HG03439 (cell line): ENCODE data around the gene PRSS48.
"Not testable (repeated sequence)": the region's sequence is repeated elsewhere in the genome, so short reads cannot be mapped to it uniquely, and the experiment has no call there.

Source experiments
- ATAC-seq: cut with Tn5 transposase; IDR thresholded peaks from one replicate; pipeline ENCODE4 v1.9.1; 2021; ENCODE audit warnings: mild to moderate bottlenecking, moderate library complexity; ENCODE audit not compliant: unreplicated experiment

Gene PRSS48

GRCh38 chr4:151315212-151315886, 38.4 kb downstream of the PRSS48 start:
- no peak for ATAC-seq

GRCh38 chr4:151316645-151317044, 39.7 kb downstream of the PRSS48 start:
- ATAC-seq: no peak

- ATAC-seq: no peak
Measured at GRCh38 chr4:151318307-151319006, 41.5 kb downstream of the PRSS48 start.

- no peak for ATAC-seq
Measured at GRCh38 chr4:151319490-151319889, 42.5 kb downstream of the PRSS48 start.

- ATAC-seq: no peak
Measured at GRCh38 chr4:151321586-151321985, 44.6 kb downstream of the PRSS48 start.

GRCh38 chr4:151322161-151322560, 45.2 kb downstream of the PRSS48 start:
- ATAC-seq: not testable (repeated sequence)

- no peak for ATAC-seq
Measured at GRCh38 chr4:151322570-151322969, 45.6 kb downstream of the PRSS48 start.

- no peak for ATAC-seq
Measured at GRCh38 chr4:151323667-151324066, 46.7 kb downstream of the PRSS48 start.

- ATAC-seq: no peak
Measured at GRCh38 chr4:151324124-151324751, 47.3 kb downstream of the PRSS48 start.

- no peak for ATAC-seq
Measured at GRCh38 chr4:151324752-151325110, 47.8 kb downstream of the PRSS48 start.

- ATAC-seq: no peak
Measured at GRCh38 chr4:151325111-151325948, 48.4 kb downstream of the PRSS48 start, which contains the start of gene SH3D19. TSS of gene SH3D19 (minus strand) at chr4:151325605. CDS start at chr4:151325352, 253 bp downstream.

- ATAC-seq: no peak
Measured at GRCh38 chr4:151325949-151326246, 48.9 kb downstream of the PRSS48 start.

- ATAC-seq: no peak
Measured at GRCh38 chr4:151329217-151330007, 52.5 kb downstream of the PRSS48 start.

- no peak for ATAC-seq
Measured at GRCh38 chr4:151331276-151332042, 54.5 kb downstream of the PRSS48 start.

GRCh38 chr4:151339467-151339866, 62.5 kb downstream of the PRSS48 start:
- no peak for ATAC-seq

- ATAC-seq: no peak
Measured at GRCh38 chr4:151340751-151341385, 63.9 kb downstream of the PRSS48 start.
